LNCaP clone FGC (cell line): ENCODE measurements around the gene GBP7.

Experiments
- DNase-seq: peaks from one replicate; pipeline ENCODE4 v3.0.0-alpha.2; 2011; ENCODE audit warnings: low read depth
- H3K4me3 ChIP-seq: 2 replicates; pipeline ENCODE4 v1.5.1; 2011; ENCODE audit warnings: mild to moderate bottlenecking, low read depth, low read length, control low read depth
- TF ChIP-seq, protein P1 (sequence below): IDR thresholded peaks from 2 replicates; pipeline ENCODE4 v1.5.1; 2012; ENCODE audit warnings: mild to moderate bottlenecking; ENCODE audit not compliant: control insufficient read depth, insufficient read depth; ENCODE audit errors: extremely low read depth

Gene GBP7

GRCh38 chr1:89149229-89149628, 26.6 kb downstream of the GBP7 start:
- no peak overlapping the region for H3K4me3 ChIP-seq
- TF ChIP-seq, protein P1, sequence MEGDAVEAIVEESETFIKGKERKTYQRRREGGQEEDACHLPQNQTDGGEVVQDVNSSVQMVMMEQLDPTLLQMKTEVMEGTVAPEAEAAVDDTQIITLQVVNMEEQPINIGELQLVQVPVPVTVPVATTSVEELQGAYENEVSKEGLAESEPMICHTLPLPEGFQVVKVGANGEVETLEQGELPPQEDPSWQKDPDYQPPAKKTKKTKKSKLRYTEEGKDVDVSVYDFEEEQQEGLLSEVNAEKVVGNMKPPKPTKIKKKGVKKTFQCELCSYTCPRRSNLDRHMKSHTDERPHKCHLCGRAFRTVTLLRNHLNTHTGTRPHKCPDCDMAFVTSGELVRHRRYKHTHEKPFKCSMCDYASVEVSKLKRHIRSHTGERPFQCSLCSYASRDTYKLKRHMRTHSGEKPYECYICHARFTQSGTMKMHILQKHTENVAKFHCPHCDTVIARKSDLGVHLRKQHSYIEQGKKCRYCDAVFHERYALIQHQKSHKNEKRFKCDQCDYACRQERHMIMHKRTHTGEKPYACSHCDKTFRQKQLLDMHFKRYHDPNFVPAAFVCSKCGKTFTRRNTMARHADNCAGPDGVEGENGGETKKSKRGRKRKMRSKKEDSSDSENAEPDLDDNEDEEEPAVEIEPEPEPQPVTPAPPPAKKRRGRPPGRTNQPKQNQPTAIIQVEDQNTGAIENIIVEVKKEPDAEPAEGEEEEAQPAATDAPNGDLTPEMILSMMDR = peak; percentile 33
- DNase-seq = no peak

DNA sequence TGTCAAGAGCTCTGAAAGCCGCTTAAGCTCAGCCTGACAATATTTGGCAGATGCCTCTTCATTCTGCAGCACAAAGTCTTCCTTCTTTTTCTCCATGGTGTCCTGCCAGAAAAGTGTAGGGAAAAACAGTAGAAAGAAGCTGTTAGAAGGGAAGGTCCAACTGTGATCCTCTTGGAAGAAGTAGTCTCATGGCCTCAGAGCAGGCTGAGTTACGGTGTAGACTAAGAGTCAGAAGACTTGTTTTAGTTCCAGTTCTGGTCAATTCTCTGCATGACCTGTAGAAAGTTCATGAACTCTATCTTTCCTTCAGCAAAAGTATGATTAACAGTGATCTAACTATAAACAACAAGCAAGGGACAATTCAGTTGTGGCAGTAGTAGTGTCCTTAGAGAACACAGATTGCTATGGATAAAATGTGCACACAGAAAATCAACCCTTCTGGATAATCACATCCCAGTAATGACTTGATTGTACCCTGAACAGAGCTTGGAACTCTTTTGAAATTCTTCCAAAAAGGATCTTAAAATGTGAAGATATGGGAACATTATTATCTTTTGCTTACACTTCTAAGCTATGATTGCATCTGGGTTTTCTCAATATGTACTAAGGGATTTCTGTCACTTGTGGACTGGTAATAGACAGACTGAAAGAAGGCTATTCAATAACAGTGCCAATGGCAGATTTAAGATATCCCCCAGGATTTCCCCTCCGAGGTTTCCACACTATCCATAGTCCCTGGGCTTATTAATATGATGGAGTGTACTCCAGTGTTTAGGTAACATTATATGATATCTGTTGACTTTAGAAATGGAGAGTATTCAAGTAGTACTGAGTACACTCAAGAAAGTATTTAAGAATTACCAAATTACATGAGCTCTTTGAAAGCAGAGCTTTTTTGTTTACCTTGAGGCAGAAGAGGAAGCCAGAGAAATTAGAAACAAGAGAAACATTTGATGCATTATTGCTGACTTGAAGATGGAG, 27.8 kb downstream of the GBP7 start:
- TF ChIP-seq, protein P1 = no peak
- H3K4me3 ChIP-seq = no peak overlapping the region
- DNase-seq = no peak

DNA sequence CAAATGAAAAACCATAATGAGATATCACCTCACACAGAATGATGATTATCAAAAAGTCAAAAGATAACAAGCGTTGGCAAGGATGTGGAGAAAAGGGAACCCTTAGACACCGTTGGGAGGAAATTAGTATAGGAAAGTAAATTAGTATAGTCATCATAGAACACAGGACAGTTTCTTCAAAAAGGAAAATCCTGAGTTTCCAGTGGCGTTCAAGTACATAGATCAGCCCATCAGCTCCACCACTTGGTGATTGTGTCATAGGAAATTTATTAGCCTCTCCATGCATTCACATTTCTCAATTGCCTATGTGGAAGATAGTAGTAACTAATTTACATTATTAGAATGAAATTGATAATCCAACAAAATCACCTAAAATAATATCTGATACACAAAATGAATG, 29.1 kb downstream of the GBP7 start:
- no peak for DNase-seq
- TF ChIP-seq, protein P1 = no peak
- H3K4me3 ChIP-seq = no peak overlapping the region

DNA sequence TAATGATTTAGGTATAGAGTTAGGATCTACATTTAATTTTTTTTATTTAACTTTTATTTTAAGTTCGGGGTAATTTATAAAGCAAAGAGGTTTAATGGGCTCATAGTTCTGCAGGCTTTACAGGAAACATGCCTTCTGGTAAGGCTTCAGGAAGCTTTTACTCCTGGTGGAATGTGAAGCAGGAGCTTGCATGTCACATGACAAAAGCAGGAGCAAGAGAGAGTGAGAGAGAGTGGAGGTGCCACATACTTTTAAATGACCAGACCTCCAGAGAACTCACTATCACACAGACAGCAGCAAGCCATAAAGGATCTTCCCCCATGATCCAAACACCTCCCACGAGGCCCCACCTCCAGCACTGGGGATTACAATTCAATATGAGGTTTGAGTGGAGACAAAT, 32.3 kb downstream of the GBP7 start:
- TF ChIP-seq, protein P1 = no peak
- H3K4me3 ChIP-seq = no peak overlapping the region
- no peak for DNase-seq

- no peak overlapping the region for H3K4me3 ChIP-seq
- DNase-seq = no peak
- TF ChIP-seq, protein P1 = no peak
These were observed 33.6 kb downstream of the GBP7 start for GRCh38 chr1:89142160-89142559.

DNA sequence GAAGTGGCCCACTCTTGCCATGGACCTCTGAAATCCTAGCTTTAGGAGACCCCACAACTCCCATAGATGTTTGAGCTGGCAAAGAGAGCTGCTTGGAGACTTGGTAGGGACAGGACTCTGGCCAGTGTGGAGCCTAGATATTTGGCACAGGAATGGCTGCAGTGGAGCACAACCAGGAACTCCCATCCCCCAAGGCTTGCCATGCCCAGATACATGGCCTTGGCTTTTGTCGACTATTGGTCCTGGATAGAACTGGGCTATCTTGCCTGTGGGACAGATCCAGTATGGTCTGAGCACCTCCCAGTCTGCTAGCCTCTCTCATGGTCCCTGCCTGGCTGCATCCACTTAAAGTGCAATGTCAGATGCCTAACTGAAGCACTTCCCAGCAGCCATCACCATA, 42.1 kb downstream of the GBP7 start:
- no peak for DNase-seq
- TF ChIP-seq, protein P1 = no peak
- H3K4me3 ChIP-seq = no peak overlapping the region

- DNase-seq = peak; percentile 48
- TF ChIP-seq, protein P1 = no peak
- no peak overlapping the region for H3K4me3 ChIP-seq
These were observed 45.1 kb downstream of the GBP7 start for GRCh38 chr1:89130716-89131115.
